NOMO-1 (cell line): Measurements from ENCODE around the gene DCAF10.
"Not testable (repeated sequence)": the region's sequence is repeated elsewhere in the genome, so short reads cannot be mapped to it uniquely, and the experiment has no call there.

ENCODE experiments used
- DNase-seq, 2 experiments: peaks; one replicate each; lab custom pipeline; 2025; ENCODE audit not compliant: unreplicated experiment in 2 of 2; lab: John Stamatoyannopoulos, UW

Gene DCAF10, protein sequence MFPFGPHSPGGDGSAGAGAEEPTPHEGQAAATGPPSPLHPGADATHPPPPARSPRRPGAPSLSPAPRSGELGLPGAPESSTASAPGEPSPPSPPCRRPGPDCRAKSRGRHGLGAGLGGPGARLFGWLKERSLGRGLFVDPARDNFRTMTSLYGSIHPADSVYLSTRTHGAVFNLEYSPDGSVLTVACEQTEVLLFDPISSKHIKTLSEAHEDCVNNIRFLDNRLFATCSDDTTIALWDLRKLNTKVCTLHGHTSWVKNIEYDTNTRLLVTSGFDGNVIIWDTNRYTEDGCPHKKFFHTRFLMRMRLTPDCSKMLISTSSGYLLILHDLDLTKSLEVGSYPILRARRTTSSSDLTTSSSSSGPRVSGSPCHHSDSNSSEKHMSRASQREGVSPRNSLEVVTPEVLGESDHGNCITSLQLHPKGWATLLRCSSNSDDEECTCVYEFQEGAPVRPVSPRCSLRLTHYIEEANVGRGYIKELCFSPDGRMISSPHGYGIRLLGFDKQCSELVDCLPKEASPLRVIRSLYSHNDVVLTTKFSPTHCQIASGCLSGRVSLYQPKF

GRCh38 chr9:37800631-37801286 is at the start of gene DCAF10:
DCAF10 (plus strand) TSS chr9:37800797; CDS start chr9:37800867, 70 bp downstream.
- peak; percentile 17 to 35 for DNase-seq

GRCh38 chr9:37751186-37751585 is 49.4 kb upstream of the DCAF10 start:
- DNase-seq, result no peak

- DNase-seq, result not testable (repeated sequence)
These were observed 48.9 kb upstream of the DCAF10 start for GRCh38 chr9:37751704-37752103.

- DNase-seq, result not testable (repeated sequence)
These were observed 48.5 kb upstream of the DCAF10 start for GRCh38 chr9:37752112-37752511.

- DNase-seq, result no peak
These were observed 47.7 kb upstream of the DCAF10 start for GRCh38 chr9:37752642-37753488.

GRCh38 chr9:37753489-37754190 is 47.0 kb upstream of the DCAF10 start, which contains the start of gene TRMT10B:
TRMT10B (plus strand) TSS chr9:37753805; CDS start chr9:37761932, 8,127 bp downstream.
- DNase-seq, result peak; percentile 32 to 57

- DNase-seq, result no peak
These were observed 41.9 kb upstream of the DCAF10 start for GRCh38 chr9:37758747-37759146.

DNA sequence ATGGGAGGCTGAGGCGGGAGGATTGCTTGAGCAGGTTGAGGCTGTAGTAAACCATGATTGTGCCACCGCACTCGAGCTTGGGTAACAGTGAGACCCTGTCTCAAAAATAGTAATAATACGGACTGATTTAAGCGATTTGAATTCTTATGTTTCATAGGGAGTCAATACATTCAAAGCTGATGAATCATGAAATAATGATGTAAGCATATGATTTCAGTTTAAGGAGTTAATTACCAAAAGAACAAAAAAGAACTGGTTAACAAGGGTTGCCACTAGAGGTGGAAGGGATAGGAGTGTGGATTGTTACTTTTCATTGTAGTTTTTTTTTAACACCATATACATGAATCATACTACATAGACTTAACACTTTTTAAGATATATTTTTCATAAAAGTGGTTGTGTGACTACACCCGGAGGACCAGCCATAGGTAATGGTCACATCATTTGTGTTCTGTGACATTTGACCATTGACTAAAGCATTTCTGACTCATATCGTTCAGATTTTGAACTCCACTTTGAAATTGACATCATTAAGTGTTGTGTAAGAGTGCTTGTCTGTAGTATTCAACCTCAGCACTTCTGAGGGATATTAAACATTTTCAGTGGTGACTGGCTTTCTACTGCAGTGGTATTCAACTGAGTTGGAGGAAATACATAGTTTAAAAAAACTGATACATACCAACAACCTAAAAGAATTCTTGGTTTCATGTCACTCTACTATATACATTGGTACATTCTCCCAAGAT is 40.0 kb upstream of the DCAF10 start:
- no peak for DNase-seq

DNA sequence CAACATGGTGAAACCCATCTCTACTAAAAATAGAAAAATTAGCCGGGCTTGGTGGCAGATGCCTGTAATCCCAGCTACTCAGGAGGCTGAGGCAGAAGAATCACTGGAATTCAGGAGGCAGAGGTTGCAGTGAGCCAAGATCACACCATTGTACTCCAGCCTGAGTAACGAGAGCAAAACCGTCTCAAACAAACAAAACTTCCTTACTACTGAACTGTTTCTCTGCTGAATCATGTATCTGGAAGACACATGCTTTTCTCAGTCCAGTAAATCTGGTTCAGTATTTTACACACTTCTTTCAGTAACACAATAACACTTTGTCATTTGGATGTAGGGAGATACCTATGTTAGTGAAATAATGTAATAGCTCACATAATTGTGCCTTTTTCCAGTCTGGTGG is 39.1 kb upstream of the DCAF10 start:
- DNase-seq, result no peak

DNA sequence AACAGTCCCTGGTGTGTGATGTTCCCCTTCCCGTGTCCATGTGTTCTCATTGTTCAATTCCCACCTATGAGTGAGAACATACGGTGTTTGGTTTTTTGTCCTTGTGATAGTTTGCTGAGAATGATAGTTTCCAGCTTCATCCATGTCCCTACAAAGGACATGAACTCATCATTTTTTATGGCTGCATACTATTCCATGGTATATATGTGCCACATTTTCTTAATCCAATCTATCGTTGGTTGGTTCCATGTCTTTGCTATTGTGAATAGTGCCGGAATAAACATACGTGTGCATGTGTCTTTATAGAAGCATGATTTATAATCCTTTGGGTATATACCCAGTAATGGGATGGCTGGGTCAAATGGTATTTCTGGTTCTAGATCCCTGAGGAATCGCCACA is 35.3 kb upstream of the DCAF10 start:
- DNase-seq, result not testable (repeated sequence)

GRCh38 chr9:37769306-37769705 is 31.3 kb upstream of the DCAF10 start:
- no peak for DNase-seq

DNA sequence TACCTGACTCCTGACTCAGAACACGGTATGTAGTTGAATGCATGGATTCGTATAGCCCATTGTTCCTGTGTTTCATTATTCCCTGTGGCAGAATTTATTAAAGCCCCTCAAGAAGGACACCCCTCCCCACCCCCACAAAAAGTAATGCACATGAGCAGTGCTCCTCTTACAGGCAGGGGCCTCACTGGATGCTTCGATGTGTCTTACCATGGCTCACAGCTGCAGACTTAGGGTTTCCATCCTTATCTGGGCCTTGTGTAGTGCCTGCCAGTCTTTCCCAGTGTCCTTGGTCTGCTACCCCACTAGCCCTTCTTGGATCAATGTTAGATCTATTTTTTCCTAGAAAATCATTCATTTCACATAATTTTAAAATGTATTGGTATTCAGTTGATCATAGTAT is 30.6 kb upstream of the DCAF10 start:
- no peak for DNase-seq

DNA sequence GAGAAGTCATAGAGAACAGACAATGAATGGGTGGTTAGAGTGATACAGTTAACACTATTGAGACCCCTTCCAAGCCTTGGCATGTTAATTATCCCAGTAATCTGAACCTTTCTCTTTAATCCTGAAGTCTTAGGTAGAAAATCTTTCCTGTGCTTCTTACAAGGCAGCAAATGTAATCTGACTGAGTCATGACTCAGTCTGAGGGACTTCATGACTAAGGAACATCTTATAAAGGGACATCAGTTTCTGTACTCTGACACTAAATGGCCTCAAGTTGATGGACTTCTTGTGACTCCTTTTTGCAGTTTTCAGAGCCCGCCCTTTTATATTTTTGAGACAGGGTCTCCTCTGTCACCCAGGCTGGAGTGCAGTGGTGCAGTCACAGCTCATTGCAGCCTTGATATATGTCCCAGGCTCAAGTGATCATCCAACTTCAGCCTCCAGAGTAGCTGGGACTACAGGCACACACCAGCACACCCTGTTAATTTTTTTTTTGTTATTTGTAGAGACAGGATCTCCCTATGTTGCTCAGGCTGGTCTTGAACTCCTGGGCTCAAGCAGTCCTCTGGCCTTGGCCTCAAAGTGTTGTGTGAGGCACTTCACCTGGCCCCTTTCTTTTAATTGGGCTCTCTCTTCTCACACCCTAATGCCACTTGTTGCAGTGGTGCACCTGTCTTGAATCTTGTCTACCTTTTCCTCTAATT is 25.2 kb upstream of the DCAF10 start:
- DNase-seq, result no peak

DNA sequence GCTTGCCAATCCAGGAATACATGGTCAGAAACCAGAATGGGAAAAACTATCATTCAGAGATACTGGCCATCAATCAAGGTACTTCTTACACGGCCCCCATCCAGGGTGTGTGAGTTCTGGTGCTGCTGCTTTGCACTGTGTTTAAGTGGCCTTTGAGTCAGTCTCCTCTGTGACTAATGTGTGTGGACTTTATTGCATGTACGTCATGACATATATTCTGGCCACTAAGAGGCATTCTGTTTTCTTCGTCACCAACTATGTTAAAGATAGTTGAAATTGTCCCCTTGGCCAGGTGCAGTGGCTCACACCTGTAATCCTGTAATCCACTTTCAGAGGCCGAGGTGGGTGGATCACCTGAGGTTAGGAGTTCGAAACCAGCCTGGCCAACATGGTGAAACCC is 24.3 kb upstream of the DCAF10 start:
- no peak for DNase-seq

DNA sequence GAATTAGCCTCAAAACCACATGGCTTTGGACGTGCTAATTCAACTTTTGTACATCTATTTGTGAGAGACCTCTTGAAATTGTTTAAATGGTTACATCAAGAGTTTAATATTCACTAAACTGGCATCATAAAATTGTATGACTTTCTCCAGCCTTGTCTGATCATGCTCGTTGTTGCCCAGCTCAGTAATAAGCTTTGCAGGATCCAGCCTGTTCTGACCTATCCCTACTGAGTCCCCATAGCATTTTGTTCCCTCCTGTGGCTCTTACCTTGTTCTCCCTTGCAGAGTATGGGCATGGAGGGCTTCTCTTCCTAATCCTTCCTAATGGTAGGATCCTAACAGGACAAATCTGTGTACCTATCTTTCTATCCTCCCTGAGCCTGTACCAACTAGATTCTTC is 22.1 kb upstream of the DCAF10 start:
- DNase-seq, result no peak

DNA sequence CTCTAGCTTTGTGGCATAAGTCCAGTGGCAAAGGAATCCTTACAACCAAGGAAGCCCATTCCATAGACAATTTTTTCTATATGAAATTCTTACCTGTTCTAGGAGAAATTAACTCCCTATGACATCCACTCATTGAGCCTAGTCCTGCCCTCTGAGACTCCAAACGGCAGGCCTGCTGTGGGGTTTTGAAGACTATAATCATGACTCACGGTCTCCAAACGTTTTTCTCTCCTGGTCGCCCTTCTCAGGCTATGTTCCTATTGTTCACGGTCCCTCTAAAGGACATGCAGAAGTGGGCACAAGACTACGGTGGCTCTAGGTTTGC is 16.3 kb upstream of the DCAF10 start:
- DNase-seq, result no peak

DNA sequence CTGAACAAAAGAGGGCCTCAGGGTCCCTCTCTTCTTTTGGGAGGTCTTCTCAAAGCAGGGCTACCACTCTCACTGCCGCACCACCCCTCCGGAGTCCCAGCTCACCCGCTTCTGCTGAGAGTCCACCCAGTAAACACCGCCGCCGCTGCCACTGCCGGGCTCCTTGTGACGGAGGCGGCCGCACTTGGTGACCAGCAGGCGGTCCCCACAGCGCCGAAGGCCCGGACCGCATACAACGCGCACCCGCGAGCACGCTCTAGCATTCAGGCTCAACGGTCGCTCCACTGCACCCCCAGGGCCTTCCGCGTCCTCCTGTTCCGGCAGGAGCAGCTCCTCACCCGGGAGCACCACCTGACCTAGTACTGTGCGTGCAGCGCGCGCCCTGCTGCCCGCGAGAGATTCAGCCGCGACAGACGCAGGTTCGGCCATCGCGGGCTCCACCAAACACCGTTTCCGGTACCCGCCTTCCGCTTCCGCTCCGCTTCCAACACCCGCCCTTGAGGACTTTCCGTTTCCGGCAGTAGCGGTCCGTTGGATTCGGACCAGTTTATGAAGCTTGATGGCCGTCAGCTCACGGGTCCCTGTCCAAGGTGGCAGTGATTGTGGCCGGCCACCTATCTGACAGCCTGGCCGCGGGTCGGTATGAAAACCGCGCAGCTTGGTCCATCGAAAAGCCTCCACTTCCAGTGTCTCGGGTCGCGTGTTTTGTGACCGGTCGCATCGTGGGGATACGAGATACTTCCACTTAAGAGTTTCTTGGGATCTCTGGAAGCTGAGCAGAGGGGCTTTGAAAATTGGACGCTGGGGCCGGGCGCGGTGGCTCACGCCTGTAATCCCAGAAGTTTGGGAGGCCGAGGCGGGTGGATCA is 15.7 kb upstream of the DCAF10 start, which contains the start of gene EXOSC3:
EXOSC3 (minus strand) TSS at position 449 of the 868 bp plus-strand sequence; CDS start at position 429, 20 bp downstream.
- DNase-seq, result peak; percentile 62 to 74

GRCh38 chr9:37787059-37787458 is 13.5 kb upstream of the DCAF10 start:
- no peak for DNase-seq
